ENCODE results near the gene HNRNPM. TPM values are rescaled to one million over a fixed set of nuclear protein-coding genes. Genes with fewer than 3 reads are reported as not detected.

Gene HNRNPM
- total RNA-seq (2014; rRNA removed; shearing (Covaris generic)): 125 and 127 TPM in 2 replicates

DNA sequence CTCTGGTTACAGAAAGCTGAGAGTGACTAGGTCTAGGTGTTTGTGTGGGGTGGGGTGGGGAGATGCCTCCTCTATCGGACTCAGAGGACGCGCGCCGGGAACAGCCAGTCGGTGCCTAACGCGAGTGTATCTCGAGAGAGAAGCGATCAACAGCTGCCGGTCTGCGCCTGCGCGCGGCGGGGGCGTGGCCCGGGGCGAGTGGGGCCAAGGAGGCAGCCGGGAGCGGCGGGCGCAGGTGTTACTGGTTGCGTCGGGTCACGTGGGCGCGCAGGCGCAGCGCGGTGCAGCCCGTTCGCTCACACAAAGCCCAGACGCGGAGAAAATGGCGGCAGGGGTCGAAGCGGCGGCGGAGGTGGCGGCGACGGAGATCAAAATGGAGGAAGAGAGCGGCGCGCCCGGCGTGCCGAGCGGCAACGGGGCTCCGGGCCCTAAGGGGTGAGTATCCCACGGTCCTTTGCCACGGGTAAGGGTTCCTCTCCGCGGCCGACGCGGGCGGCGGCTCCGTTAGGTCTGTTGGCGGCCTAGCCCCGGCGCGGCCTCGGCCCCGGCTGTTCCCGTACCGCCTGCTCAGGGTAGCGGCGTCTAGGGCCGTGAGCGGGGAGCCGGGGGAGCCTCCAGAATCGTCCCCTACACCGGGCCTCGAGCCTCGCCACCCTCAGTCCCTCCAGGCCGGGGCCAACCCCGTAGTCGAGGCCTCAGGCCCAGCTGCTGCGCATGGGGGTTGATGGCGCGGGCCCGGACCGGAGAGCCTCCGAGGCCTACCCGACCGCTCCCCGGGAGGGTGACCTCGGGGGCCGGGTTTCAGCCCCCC, at the start of gene HNRNPM:
Gene HNRNPM (plus strand): TSS at position 299 of the 811 bp plus-strand sequence. CDS start 24 bp downstream, at position 323.
- Histone ChIP-seq H3K4me3 (peak within 1 kb of the TSS; percentile 85), H3K36me3 (peaks cover 35% of the 10 kb centered on the region), H3K27me3 (replicated peaks) (no peaks in the 10 kb centered on the region), H3K27ac (peak within 1 kb of the TSS; percentile 80), H3K4me1 (replicated peaks) (peaks cover 19% of the 10 kb centered on the region), H3K9me3 (replicated peaks) (no peaks in the 10 kb centered on the region)
- DNase-seq (ENCODE audit: low read depth in 1 of 2, low spot score in 2 of 2): peak; percentile 93 to 99

- H3K27me3 ChIP-seq (replicated peaks): no peaks in the 10 kb centered on the region
- no peak for DNase-seq (ENCODE audit: low read depth in 1 of 2, low spot score in 2 of 2)
- H3K36me3 ChIP-seq: peaks cover 36% of the 10 kb centered on the region
- H3K4me3 ChIP-seq: no peak overlapping the region
- H3K27ac ChIP-seq: no peak overlapping the region
- H3K4me1 ChIP-seq (replicated peaks): peaks cover 29% of the 10 kb centered on the region
- 0 out of 2 replicates have a peak, but pooled peaks cover 2% of the 10 kb centered on the region for H3K9me3 ChIP-seq (replicated peaks)
These were observed 49.1 kb upstream of the HNRNPM start for GRCh38 chr19:8395621-8396082.

GRCh38 chr19:8396185-8396562, 48.6 kb upstream of the HNRNPM start:
- Histone ChIP-seq H3K36me3 (peaks cover 33% of the 10 kb centered on the region), H3K27ac (no peak overlapping the region), H3K27me3 (replicated peaks) (no peaks in the 10 kb centered on the region), H3K9me3 (replicated peaks) (0 out of 2 replicates have a peak, but pooled peaks cover 2% of the 10 kb centered on the region), H3K4me3 (no peak overlapping the region), H3K4me1 (replicated peaks) (peaks cover 25% of the 10 kb centered on the region)
- no peak for DNase-seq (ENCODE audit: low read depth in 1 of 2, low spot score in 2 of 2)

GRCh38 chr19:8396563-8397203, 48.1 kb upstream of the HNRNPM start:
- Histone ChIP-seq H3K4me3 (no peak overlapping the region), H3K36me3 (peaks cover 36% of the 10 kb centered on the region), H3K27ac (no peak overlapping the region), H3K9me3 (replicated peaks) (0 out of 2 replicates have a peak, but pooled peaks cover 2% of the 10 kb centered on the region), H3K27me3 (replicated peaks) (no peaks in the 10 kb centered on the region), H3K4me1 (replicated peaks) (peaks cover 22% of the 10 kb centered on the region)
- peak; percentile 54 to 83 for DNase-seq (ENCODE audit: low read depth in 1 of 2, low spot score in 2 of 2)

DNA sequence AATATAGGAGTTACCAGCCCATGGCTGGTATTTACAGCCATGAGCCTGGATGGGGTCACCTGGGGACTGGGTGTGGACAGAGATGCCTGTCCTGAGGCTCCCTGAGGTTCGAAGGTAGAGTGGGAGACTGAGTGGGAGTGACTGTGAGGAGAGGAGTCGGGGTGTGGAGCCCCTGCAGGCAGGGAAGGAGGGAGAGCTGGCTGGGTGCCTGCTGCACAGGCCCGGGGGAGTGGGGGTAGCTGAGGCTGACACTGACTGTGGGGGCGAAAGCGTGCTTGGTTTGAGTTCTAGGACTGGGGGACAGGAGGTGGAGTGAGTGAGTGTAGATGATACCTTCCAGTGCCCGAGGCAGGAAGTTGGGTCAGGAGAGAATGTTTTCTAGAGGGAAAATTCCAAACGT, 47.5 kb upstream of the HNRNPM start:
- DNase-seq (ENCODE audit: low read depth in 1 of 2, low spot score in 2 of 2): no peak
- H3K27me3 ChIP-seq (replicated peaks): no peaks in the 10 kb centered on the region
- H3K9me3 ChIP-seq (replicated peaks): 0 out of 2 replicates have a peak, but pooled peaks cover 2% of the 10 kb centered on the region
- H3K4me1 ChIP-seq (replicated peaks): peaks cover 22% of the 10 kb centered on the region
- H3K27ac ChIP-seq: no peak overlapping the region
- H3K36me3 ChIP-seq: peaks cover 42% of the 10 kb centered on the region
- H3K4me3 ChIP-seq: no peak overlapping the region

DNA sequence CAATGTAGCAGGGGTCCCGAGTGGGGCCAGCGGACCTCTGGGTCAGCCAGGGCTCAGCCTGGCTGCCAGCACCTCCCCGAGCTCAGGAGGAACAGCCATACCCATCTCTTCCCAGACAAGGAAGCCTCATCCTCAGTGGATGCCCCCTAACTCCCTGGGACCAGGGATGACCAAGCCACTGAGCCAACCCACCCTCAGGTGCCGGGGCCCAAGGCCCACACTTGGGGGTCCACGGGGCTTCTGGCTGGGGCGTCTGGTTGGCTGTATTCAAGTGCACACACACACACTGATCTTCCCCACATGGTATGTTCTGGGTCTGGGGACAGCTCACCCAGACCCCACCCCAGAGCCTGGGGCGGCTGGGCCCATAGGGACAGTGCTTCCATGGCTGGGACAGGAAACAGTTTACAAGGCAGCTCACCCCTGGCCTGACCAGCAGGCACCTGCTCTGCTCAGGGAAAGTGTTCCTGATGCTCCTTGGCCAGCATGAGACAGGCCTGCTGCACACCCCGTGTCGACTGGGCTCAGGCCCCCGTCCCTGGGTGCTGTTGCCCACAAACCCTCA, 46.9 kb upstream of the HNRNPM start:
- peaks cover 22% of the 10 kb centered on the region for H3K4me1 ChIP-seq (replicated peaks)

GRCh38 chr19:8398311-8398771, 46.4 kb upstream of the HNRNPM start:
- no peak for DNase-seq (ENCODE audit: low read depth in 1 of 2, low spot score in 2 of 2)
- Histone ChIP-seq H3K4me1 (replicated peaks) (peaks cover 22% of the 10 kb centered on the region), H3K27ac (no peak overlapping the region), H3K27me3 (replicated peaks) (no peaks in the 10 kb centered on the region), H3K9me3 (replicated peaks) (0 out of 2 replicates have a peak, but pooled peaks cover 2% of the 10 kb centered on the region), H3K36me3 (peaks cover 53% of the 10 kb centered on the region), H3K4me3 (no peak overlapping the region)

More for the DNA sequence above, 46.9 kb upstream of the HNRNPM start:
- no peaks in the 10 kb centered on the region for H3K27me3 ChIP-seq (replicated peaks)
- 0 out of 2 replicates have a peak, but pooled peaks cover 2% of the 10 kb centered on the region for H3K9me3 ChIP-seq (replicated peaks)
- H3K36me3 ChIP-seq: peaks cover 48% of the 10 kb centered on the region
- no peak overlapping the region for H3K4me3 ChIP-seq
- no peak overlapping the region for H3K27ac ChIP-seq
- DNase-seq (ENCODE audit: low read depth in 1 of 2, low spot score in 2 of 2): no peak

DNA sequence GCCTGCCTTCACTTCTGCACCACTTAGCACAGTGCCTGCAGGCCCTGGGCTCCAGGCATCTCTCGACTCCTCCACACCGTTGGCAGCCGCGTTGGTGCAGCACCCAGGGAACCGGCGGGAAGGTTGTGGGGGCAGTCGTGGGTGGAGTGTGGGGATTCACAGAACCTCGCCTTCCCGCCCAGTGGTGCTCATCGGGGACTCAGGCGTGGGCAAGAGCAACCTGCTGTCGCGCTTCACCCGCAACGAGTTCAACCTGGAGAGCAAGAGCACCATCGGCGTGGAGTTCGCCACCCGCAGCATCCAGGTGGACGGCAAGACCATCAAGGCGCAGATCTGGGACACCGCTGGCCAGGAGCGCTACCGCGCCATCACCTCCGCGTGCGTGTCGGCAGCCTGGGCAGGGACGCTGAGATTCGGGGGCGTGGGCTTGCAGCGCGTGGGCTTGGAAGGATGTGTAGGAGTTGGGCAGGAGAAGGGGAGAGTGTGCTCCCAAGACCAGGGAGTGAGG, 45.0 kb upstream of the HNRNPM start:
- Histone ChIP-seq H3K27ac (no peak overlapping the region), H3K4me1 (replicated peaks) (peaks cover 14% of the 10 kb centered on the region), H3K9me3 (replicated peaks) (0 out of 2 replicates have a peak, but pooled peaks cover 2% of the 10 kb centered on the region), H3K4me3 (no peak overlapping the region), H3K36me3 (peaks cover 55% of the 10 kb centered on the region), H3K27me3 (replicated peaks) (no peaks in the 10 kb centered on the region)
- DNase-seq (ENCODE audit: low read depth in 1 of 2, low spot score in 2 of 2): peak in 1 of 2 experiments; percentile 46

DNA sequence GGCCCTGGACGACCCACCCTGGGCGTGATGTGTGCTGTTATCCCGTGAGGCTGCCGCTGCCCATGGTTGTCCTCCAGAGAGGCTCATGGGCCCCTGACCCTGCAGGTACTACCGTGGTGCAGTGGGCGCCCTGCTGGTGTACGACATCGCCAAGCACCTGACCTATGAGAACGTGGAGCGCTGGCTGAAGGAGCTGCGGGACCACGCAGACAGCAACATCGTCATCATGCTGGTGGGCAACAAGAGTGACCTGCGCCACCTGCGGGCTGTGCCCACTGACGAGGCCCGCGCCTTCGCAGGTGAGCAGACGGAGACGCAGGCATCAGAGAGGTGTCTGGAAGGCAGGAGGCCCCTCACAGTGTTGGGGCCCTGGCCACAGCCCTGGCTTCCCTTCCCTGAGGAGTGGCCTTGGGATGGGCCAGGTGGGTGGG, 42.8 kb upstream of the HNRNPM start:
- Histone ChIP-seq H3K4me3 (no peak overlapping the region), H3K9me3 (replicated peaks) (no peaks in the 10 kb centered on the region), H3K36me3 (peaks cover 58% of the 10 kb centered on the region), H3K27ac (no peak overlapping the region), H3K27me3 (replicated peaks) (no peaks in the 10 kb centered on the region), H3K4me1 (replicated peaks) (no peaks in the 10 kb centered on the region; the same call in 1 of the 2 replicates)
- DNase-seq (ENCODE audit: low read depth in 1 of 2, low spot score in 2 of 2): no peak

DNA sequence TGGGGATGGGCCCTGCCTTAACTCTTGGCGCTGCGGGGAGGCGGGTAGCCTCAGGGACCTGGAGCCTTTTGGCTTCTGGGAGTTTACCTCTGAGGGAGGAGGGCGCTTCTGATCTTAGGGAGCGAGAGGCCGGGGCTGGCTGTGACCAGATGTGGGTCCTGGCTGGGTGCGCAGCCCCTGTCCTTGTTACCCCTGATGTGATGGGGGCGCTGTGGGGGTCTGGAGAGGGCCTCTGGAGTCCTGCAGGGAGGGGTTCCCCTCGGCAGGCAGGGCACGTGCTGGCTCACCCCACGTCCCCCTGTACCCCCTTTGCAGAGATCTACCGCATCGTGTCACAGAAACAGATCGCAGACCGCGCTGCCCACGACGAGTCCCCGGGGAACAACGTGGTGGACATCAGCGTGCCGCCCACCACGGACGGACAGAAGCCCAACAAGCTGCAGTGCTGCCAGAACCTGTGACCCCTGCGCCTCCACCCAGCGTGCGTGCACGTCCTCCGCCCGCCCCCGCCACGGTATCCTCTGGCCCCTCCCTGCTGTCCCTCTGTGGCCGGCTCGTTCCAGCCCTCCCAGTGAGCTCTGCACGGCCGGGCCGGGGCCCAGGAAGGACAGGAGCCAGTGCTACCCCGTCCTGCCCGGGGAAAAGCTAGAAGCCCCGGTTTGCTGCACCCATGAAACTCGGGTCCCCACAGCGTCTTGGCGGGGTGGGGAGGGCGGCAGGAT, 41.5 kb upstream of the HNRNPM start:
- no peaks in the 10 kb centered on the region for H3K4me1 ChIP-seq (replicated peaks)
- peak in 1 of 2 experiments; percentile 43 for DNase-seq (ENCODE audit: low read depth in 1 of 2, low spot score in 2 of 2)
- no peaks in the 10 kb centered on the region for H3K9me3 ChIP-seq (replicated peaks)
- no peak overlapping the region for H3K4me3 ChIP-seq
- no peak overlapping the region for H3K27ac ChIP-seq
- peaks cover 52% of the 10 kb centered on the region for H3K36me3 ChIP-seq
- H3K27me3 ChIP-seq (replicated peaks): no peaks in the 10 kb centered on the region

DNA sequence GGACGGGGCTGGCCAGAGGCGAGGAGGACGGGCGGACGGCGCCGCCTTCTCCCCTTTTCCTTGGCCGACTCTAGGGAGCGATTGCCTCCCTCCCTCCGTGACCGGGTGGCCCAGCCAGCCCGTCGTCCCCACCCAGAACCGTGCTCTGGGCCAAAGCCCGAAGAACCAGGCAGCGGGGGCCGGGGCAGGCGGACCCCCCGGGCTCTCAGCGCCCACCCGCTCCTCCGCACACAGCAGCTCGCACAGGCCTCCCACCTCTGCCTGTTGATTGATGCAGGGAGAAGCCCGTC, 41.0 kb upstream of the HNRNPM start:
- Histone ChIP-seq H3K36me3 (peaks cover 49% of the 10 kb centered on the region), H3K4me3 (no peak overlapping the region), H3K9me3 (replicated peaks) (no peaks in the 10 kb centered on the region), H3K27me3 (replicated peaks) (no peaks in the 10 kb centered on the region), H3K4me1 (replicated peaks) (no peaks in the 10 kb centered on the region), H3K27ac (no peak overlapping the region)
- no peak for DNase-seq (ENCODE audit: low read depth in 1 of 2, low spot score in 2 of 2)

GRCh38 chr19:8404391-8405151, 40.2 kb upstream of the HNRNPM start:
- H3K4me3 ChIP-seq: no peak overlapping the region
- no peaks in the 10 kb centered on the region for H3K4me1 ChIP-seq (replicated peaks)
- DNase-seq (ENCODE audit: low read depth in 1 of 2, low spot score in 2 of 2): no peak
- no peaks in the 10 kb centered on the region for H3K27me3 ChIP-seq (replicated peaks)
- H3K36me3 ChIP-seq: peaks cover 45% of the 10 kb centered on the region
- no peak overlapping the region for H3K27ac ChIP-seq
- no peaks in the 10 kb centered on the region for H3K9me3 ChIP-seq (replicated peaks)
